ENCODE data around the gene GAB2.

DNA sequence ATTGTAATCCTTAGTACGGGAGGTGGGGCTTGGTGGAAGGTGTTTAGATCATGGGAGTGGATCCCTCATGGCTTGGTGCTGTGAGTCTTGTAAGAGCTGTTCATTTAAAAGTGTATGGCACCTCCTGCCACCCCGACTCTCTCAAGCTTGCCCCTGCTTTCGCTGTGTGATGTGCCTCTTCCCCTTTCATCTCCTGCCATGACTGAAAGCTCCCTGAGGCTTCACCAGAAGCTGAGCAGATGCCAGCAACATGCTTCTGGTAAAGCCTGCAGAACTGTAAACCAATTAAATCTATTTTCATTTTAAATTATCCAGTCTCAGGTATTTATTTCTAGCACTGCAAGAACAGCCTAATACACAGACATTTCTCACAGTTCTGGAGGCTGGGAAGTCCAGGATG is 40.8 kb downstream of the GAB2 start:
- TF ChIP-seq POLR2A (IDR thresholded peaks at IDR 0.05) = no peak
- TF ChIP-seq, protein P1, sequence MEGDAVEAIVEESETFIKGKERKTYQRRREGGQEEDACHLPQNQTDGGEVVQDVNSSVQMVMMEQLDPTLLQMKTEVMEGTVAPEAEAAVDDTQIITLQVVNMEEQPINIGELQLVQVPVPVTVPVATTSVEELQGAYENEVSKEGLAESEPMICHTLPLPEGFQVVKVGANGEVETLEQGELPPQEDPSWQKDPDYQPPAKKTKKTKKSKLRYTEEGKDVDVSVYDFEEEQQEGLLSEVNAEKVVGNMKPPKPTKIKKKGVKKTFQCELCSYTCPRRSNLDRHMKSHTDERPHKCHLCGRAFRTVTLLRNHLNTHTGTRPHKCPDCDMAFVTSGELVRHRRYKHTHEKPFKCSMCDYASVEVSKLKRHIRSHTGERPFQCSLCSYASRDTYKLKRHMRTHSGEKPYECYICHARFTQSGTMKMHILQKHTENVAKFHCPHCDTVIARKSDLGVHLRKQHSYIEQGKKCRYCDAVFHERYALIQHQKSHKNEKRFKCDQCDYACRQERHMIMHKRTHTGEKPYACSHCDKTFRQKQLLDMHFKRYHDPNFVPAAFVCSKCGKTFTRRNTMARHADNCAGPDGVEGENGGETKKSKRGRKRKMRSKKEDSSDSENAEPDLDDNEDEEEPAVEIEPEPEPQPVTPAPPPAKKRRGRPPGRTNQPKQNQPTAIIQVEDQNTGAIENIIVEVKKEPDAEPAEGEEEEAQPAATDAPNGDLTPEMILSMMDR (IDR thresholded peaks at IDR 0.05) = no peak
